ENCODE data around the gene NDUFB8. TPM values are rescaled to one million over a fixed set of nuclear protein-coding genes. Genes with fewer than 3 reads are reported as not detected.

NDUFB8 gene
- polyA plus RNA-seq, 5 donors = 122 to 163 (median 132) TPM

DNA sequence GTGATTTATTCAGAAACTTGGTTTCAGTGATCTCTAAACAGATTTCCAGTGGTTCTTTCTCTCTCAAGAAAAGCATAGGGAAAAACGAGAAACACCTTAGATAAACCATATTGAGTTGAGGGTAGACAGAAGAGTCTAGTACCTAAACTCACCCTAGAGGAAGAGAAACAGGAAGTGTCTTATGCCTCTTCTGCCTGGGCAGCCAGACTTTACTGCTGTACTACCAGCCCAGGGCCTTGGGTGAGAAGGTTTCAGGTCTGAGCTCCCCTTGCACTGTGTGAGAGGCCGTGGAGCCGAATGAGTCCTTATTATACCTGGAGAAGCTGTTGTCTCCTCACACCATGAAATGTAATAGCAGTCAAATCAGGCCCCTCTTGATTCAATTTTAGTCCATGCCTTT, 24.3 kb upstream of the NDUFB8 start:
- DNase-seq = no peak

DNA sequence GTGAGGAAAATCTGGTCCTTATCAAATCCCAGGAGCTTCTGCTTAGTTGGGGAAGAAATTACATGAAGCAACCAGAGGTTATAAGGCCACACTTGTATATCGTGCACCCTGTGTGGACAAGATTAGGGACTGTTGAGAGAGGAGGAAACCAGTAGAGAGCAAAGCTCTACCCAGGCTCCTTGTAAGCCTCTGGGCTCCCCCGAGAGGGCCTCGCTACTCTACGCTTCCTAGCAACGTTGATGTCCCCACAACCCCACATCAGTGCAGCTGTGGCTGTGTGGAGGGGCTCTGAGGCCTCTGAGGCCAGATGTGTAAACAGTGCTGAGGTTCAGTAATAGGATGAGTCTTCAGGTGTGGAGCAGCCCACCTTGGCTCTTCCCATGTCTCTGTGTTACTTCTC, 22.1 kb upstream of the NDUFB8 start:
- no peak for DNase-seq

DNA sequence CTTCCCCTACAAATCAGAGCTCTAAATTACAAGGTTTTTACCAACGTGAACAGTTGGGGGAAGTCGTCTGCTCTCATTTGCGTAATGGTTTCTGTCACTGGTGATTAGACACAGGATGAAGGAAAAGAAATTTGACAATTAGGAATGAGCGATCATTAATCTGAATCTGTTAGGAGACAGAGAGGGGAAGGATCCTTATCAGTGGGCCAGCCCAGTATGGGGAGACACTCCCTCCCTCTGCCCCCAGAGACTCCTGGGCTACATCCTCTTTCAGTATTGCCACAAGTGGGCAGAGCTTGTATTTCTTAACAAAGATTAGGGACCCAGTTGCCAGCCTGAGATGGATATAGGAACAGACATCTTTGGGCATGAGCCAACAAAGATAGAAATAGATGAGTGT, 21.5 kb upstream of the NDUFB8 start:
- no peak for DNase-seq

DNA sequence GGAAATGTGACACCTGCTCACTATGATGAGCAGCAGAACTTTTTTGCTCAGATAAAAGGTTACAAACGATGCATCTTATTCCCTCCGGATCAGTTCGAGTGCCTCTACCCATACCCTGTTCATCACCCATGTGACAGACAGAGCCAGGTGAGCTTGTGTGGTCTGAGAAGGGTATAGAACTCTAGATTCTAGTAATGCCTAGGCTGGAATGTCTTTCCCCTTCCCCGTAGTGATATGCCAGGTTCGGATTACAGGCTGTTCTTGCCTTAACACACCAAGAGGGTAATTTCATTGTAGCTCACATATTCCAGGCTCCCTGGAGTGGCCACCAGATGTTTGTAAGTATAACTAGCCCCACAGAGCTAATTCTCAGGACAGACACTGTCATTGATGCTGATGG, 15.3 kb upstream of the NDUFB8 start:
- DNase-seq = no peak

DNA sequence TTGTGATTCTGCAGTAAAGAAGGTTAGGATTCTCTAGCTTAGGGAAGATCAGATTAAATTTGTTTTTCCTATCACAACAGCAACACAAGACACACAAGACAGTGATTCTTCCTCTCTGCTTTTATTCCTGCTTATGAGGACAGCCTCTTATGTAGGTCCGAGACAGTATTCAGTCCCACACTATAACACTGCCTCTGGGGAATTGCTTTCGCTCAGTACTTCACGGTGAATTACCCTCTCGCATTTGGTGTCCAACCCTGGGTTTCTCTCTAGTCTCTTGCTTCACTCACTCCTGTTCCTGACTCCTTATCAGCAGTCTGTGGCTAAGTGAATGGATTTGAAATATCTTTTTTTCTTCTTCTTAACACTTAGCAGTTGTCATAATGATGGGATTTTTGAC, 7.8 kb upstream of the NDUFB8 start:
- no peak for DNase-seq

- DNase-seq = peak; percentile 91 to 93
These were observed 6.2 kb upstream of the NDUFB8 start, which contains the start of gene HIF1AN for GRCh38 chr10:100535715-100536353. HIF1AN (plus strand) TSS chr10:100535943; CDS start chr10:100535959, 16 bp downstream.

DNA sequence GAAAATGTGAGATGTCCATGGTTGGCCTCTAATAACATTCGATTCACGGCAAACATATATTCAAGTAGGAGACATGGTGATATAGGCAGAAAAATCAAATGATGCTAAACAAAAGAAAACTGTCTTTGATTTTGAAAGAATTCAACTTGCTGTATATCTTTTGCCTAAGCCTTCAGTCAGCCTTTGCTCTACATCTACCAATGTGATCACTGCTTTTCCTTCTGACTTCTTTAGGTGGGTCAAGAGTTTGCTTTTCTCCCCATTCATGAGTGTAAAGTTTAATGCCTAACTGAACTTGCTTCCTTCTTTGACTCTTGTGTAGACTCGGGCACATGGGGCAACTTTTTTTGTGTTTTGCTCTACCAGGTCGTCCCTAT, 5.7 kb upstream of the NDUFB8 start:
- DNase-seq = no peak

DNA sequence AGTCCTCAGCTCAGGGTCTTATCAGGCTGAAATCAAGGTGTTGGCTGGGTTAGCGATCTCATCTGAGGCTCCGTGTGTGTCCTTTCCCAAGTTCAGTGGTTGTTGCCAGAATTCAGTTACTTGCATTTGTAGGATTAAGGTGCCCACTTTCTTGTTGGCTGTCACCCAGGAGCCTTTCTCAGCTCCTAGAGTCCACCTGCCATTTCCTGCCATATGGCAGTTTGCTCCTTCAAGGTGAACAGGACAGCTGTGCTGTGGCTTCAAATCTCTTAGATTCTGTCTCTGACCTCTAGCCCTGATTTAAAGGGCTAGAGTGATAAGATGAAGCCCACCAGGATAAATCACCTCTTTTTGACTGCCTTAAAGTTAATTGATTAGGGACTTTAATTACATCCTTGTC, 5.1 kb upstream of the NDUFB8 start:
- no peak for DNase-seq

DNA sequence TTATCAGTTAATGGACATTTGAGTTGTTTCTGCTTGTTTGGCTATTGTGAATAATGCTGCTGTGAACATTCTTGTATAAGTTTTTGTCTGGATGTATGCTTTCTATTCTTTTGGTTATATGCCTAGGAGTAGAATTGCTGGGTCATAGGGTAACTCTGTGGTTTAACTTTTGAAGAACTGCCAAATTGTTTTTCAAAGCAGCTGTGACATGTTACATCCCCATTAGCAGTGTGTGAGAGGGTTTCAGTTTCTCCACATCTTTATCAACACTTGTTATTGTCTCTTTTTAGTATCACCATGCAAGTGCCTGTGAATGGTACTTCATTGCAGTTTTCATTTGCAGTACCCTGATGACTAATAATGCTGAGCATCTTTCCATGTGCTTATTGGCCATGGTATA, 2.1 kb upstream of the NDUFB8 start:
- DNase-seq = no peak

GRCh38 chr10:100528921-100529474, 673 bp downstream of the NDUFB8 start:
- no peak for DNase-seq

DNA sequence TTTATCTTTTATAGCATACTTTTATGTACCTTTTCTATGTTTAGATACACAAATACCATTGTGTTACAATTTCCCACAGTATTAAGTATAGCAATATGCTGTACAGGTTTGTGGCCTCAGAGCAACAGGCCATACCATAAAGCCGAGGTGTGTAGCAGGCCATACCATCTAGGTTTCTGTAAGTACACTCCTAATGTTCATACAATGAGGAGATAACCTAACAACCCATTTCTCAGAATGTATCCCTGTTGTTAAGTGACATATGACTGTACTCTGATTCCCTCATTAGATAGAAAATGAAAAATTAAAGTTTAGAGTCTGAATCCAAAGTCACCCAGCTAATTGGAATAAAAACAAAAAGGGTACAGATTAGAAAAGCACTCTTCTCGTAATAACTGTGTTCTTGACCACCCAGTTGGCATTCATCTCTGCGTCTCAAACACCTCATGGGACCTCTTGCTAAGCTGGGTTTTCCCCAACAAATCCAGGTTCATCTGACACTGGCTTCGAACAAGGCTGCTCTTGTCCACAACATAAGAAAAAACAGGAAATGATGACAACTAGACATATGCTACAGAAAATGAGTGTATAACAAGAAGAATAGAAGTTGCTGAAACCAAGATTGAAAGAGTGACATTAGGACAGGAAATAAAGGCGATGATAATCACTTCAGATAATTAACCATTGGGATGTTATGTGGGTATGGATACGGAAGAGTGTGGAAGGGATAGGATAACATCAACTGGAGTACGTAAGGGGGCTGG, 1.4 kb downstream of the NDUFB8 start:
- no peak for DNase-seq

- no peak for DNase-seq
These were observed 5.0 kb downstream of the NDUFB8 start for GRCh38 chr10:100524638-100525037.

- no peak for DNase-seq
These were observed 5.5 kb downstream of the NDUFB8 start for GRCh38 chr10:100524206-100524605.

DNA sequence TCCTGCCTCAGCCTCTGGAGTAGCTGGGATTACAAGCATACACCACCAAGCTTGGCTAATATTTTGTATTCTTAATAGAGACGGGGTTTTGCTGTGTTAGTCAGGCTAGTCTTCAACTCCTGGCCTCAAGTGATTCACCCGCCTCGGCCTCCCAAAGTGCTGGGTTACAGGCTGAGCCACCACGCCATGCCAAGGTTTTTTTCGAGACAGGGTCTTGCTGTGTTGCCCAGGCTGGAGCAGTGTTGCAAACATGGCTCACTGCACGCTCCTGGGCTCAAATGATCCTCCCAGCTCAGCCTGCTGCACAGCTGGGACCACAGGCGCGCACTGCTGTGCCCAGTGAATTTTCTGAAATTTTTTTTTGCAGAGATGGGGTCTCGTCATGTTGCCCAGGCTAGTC, 6.7 kb downstream of the NDUFB8 start:
- DNase-seq = no peak

DNA sequence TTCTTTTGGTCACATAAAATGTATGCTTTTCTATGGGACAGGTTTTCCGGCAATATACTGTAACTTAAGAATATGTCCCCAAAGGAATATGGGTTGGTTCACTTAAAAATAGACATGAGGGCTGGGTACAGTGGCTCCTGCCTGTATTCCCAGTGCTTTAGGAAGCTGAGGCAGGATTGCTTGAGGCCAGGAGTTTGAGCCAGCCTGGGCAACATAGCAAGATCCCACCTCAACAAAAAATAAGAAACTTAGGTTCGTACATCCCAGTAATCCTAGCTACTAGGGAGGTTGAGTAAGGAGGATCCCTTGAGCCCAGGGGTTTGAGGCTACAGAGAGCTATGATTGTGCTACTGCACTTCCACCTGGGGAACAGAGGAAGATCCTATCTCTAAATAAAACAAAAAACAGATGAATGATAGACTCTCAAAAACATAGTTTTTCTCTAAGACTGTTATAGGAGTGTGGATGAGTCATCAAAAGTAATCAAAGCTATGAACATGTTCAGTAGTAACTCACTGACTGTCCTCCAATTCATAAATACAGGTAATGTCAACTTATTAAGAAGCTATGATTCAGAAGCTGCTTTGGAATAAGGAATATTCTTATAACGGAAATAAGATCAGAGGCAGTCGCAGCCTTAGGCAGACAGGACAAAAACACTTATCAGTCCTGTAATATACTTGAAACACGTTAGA, 7.4 kb downstream of the NDUFB8 start:
- DNase-seq = no peak

- DNase-seq = no peak
These were observed 8.9 kb downstream of the NDUFB8 start for GRCh38 chr10:100520811-100521210.

- no peak for DNase-seq
These were observed 10.2 kb downstream of the NDUFB8 start, which contains the start of gene SEC31B for GRCh38 chr10:100519311-100520051. SEC31B (minus strand) TSS chr10:100519861; CDS start chr10:100516952, 2,909 bp downstream.

GRCh38 chr10:100518761-100519241, 10.9 kb downstream of the NDUFB8 start:
- no peak for DNase-seq

DNA sequence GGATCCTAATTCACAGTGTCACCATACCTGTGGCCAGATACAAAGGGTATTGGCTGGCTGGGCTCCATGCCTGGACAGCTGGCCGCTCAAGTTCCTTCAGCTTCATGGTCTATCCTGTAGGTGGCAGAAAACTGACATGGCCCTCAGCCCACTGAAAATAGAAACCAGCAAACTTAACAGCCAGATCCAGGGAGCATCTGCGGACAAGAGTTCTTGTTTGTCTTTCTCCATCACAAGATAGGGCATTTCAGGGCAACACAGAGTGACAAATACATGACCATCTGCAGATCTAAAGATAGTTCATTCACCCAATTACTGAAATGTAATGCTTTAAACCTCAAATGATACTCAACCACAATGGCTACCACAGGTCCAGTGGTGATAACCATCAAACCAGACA, 12.8 kb downstream of the NDUFB8 start:
- no peak for DNase-seq

- no peak for DNase-seq
These were observed 14.1 kb downstream of the NDUFB8 start for GRCh38 chr10:100515612-100516011.

GRCh38 chr10:100510533-100511308, 18.9 kb downstream of the NDUFB8 start:
- peak in 1 of 2 donors; percentile 3 for DNase-seq
